ENCODE results near the gene REEP1. TPM values are rescaled to one million over a fixed set of nuclear protein-coding genes. Genes with fewer than 3 reads are reported as not detected.

The REEP1 gene
- total RNA-seq, 2 donors from 2014 or later, result 6.6 to 224 TPM

- Histone ChIP-seq H3K4me1 (replicated peaks) (no peaks in the 10 kb centered on the region), H3K27me3 (replicated peaks; ENCODE audit: insufficient read depth) (no peaks in the 10 kb centered on the region), H3K4me3 (no peak overlapping the region), H3K27ac (no peak overlapping the region), H3K36me3 (no peaks in the 10 kb centered on the region), H3K9me3 (no peaks in the 10 kb centered on the region)
- intact Hi-C loops (cut with DNase I), result no loop called here
- DNase-seq (ENCODE audit: low spot score), result no peak
- TF ChIP-seq CTCF (IDR thresholded peaks at IDR 0.05), result no peak
- no peak for TF ChIP-seq POLR2A (IDR thresholded peaks at IDR 0.05)
- no peak for TF ChIP-seq POLR2AphosphoS5 (IDR thresholded peaks at IDR 0.05)
- WGBS, result 63% methylated on average over 5 of the region's 5 CpGs
Observed at GRCh38 chr2:86238354-86238753, 99.1 kb downstream of the REEP1 start.

- DNase-seq (ENCODE audit: low spot score), result no peak
- TF ChIP-seq CTCF (IDR thresholded peaks at IDR 0.05) (no peak), POLR2AphosphoS5 (IDR thresholded peaks at IDR 0.05) (no peak), POLR2A (IDR thresholded peaks at IDR 0.05) (no peak)
- no peaks in the 10 kb centered on the region for H3K4me1 ChIP-seq (replicated peaks)
- 89% methylated on average over 5 of the region's 5 CpGs for WGBS
- H3K27me3 ChIP-seq (replicated peaks; ENCODE audit: insufficient read depth), result no peaks in the 10 kb centered on the region
- intact Hi-C loops (cut with DNase I), result no loop called here
- no peaks in the 10 kb centered on the region for H3K9me3 ChIP-seq
- H3K4me3 ChIP-seq, result no peak overlapping the region
- H3K27ac ChIP-seq, result no peak overlapping the region
- no peaks in the 10 kb centered on the region for H3K36me3 ChIP-seq
Observed at GRCh38 chr2:86237172-86237571, 100.3 kb downstream of the REEP1 start.

- 85% methylated on average over 12 of the region's 12 CpGs for WGBS
- Histone ChIP-seq H3K9me3 (no peaks in the 10 kb centered on the region), H3K27me3 (replicated peaks; ENCODE audit: insufficient read depth) (no peaks in the 10 kb centered on the region), H3K4me3 (no peak overlapping the region), H3K4me1 (replicated peaks) (no peaks in the 10 kb centered on the region), H3K27ac (no peak overlapping the region), H3K36me3 (no peaks in the 10 kb centered on the region)
- intact Hi-C loops (cut with DNase I), result no loop called here
- no peak for TF ChIP-seq CTCF (IDR thresholded peaks at IDR 0.05)
- no peak for TF ChIP-seq POLR2A (IDR thresholded peaks at IDR 0.05)
- no peak for TF ChIP-seq POLR2AphosphoS5 (IDR thresholded peaks at IDR 0.05)
- DNase-seq (ENCODE audit: low spot score), result no peak
Observed at GRCh38 chr2:86235196-86235980, 102.0 kb downstream of the REEP1 start.

- no peak overlapping the region for H3K27ac ChIP-seq
- no peaks in the 10 kb centered on the region for H3K9me3 ChIP-seq
- 53% methylated on average over 3 of the region's 3 CpGs for WGBS
- no peaks in the 10 kb centered on the region for H3K36me3 ChIP-seq
- TF ChIP-seq POLR2A (IDR thresholded peaks at IDR 0.05) (no peak), CTCF (IDR thresholded peaks at IDR 0.05) (no peak), POLR2AphosphoS5 (IDR thresholded peaks at IDR 0.05) (no peak)
- H3K4me1 ChIP-seq (replicated peaks), result no peaks in the 10 kb centered on the region
- intact Hi-C loops (cut with DNase I), result no loop called here
- H3K27me3 ChIP-seq (replicated peaks; ENCODE audit: insufficient read depth), result no peaks in the 10 kb centered on the region
- no peak for DNase-seq (ENCODE audit: low spot score)
- no peak overlapping the region for H3K4me3 ChIP-seq
Observed at GRCh38 chr2:86234563-86235131, 102.8 kb downstream of the REEP1 start.

- H3K9me3 ChIP-seq, result no peaks in the 10 kb centered on the region
- no peak overlapping the region for H3K27ac ChIP-seq
- H3K27me3 ChIP-seq (replicated peaks; ENCODE audit: insufficient read depth), result no peaks in the 10 kb centered on the region
- TF ChIP-seq CTCF (IDR thresholded peaks at IDR 0.05) (no peak), POLR2AphosphoS5 (IDR thresholded peaks at IDR 0.05) (no peak), POLR2A (IDR thresholded peaks at IDR 0.05) (no peak)
- no peaks in the 10 kb centered on the region for H3K36me3 ChIP-seq
- no peak for DNase-seq (ENCODE audit: low spot score)
- H3K4me3 ChIP-seq, result no peak overlapping the region
- no peaks in the 10 kb centered on the region for H3K4me1 ChIP-seq (replicated peaks)
- 53% methylated on average over 4 of the region's 4 CpGs for WGBS
- intact Hi-C loops (cut with DNase I), result no loop called here
Observed at GRCh38 chr2:86233436-86233835, 104.0 kb downstream of the REEP1 start.
